ENCODE data around the gene SOX6.

Gene SOX6

GRCh38 chr11:16367252-16367651, 10.9 kb upstream of the SOX6 start:
- no peak overlapping the region for H2AFZ ChIP-seq (ENCODE audit: low read length)
- H3K27ac ChIP-seq (replicated peaks; ENCODE audit: low read length): no peak overlapping the region
- H2BK120ac ChIP-seq (ENCODE audit: low read depth, low read length): no peak overlapping the region
- no peak overlapping the region for H4K8ac ChIP-seq (ENCODE audit: low read depth, low read length)
- no peak overlapping the region for H4K91ac ChIP-seq (ENCODE audit: low read depth, low read length, poor library complexity)
- no peak overlapping the region for H3K14ac ChIP-seq (ENCODE audit: low read length)
- DNase-seq (ENCODE audit: low spot score): no peak
- H3K4ac ChIP-seq (ENCODE audit: low read length): no peak overlapping the region
- H3K27me3 ChIP-seq (ENCODE audit: control insufficient read depth in 3 of 3, insufficient read depth in 3 of 3, low read depth in 1 of 3, low read length in 3 of 3): no peaks in the 10 kb centered on the region
- H2AK5ac ChIP-seq (ENCODE audit: low read depth, low read length): no peak overlapping the region
- H3K23ac ChIP-seq (ENCODE audit: low read depth, low read length, poor library complexity): no peak overlapping the region
- no peak overlapping the region for H3K4me2 ChIP-seq (ENCODE audit: insufficient read depth, low read length, poor library complexity, severe bottlenecking)
- H3K4me3 ChIP-seq (ENCODE audit: low read length in 2 of 2): no peak overlapping the region
- no peaks in the 10 kb centered on the region for H3K79me1 ChIP-seq (ENCODE audit: low read depth, low read length)
- H3K4me1 ChIP-seq (ENCODE audit: control insufficient read depth in 2 of 2, insufficient read depth in 1 of 2, low read depth in 1 of 2, low read length in 2 of 2): no peaks in the 10 kb centered on the region
- H2BK15ac ChIP-seq (ENCODE audit: low read length): no peak overlapping the region
- no peak overlapping the region for H2BK5ac ChIP-seq (ENCODE audit: low read length)
- H2BK12ac ChIP-seq (ENCODE audit: low read length): no peak overlapping the region
- H3K9ac ChIP-seq (ENCODE audit: low read depth, low read length, poor library complexity): no peak overlapping the region
- no CpG with 5 or more reads among the region's 2 CpGs for WGBS, 2 donors (ENCODE audit: extremely low coverage in 2 of 2, insufficient read length in 2 of 2, insufficient replicate concordance in 1 of 2)
- H3K36me3 ChIP-seq (replicated peaks in 1 of 2; ENCODE audit: control insufficient read depth in 2 of 2, insufficient read depth in 2 of 2, low read length in 2 of 2): no peaks in the 10 kb centered on the region
- H3K9me3 ChIP-seq (replicated peaks in 1 of 2; ENCODE audit: control insufficient read depth in 2 of 2, insufficient read depth in 1 of 2, low read depth in 1 of 2, low read length in 2 of 2): peaks cover 0 to 2% of the 10 kb centered on the region in 2 donors
- H3K18ac ChIP-seq (ENCODE audit: low read length): no peak overlapping the region

- Histone ChIP-seq H2BK120ac (ENCODE audit: low read depth, low read length) (no peak overlapping the region), H3K4me1 (ENCODE audit: control insufficient read depth in 2 of 2, insufficient read depth in 1 of 2, low read depth in 1 of 2, low read length in 2 of 2) (no peaks in the 10 kb centered on the region), H3K9ac (ENCODE audit: low read depth, low read length, poor library complexity) (no peak overlapping the region), H3K79me1 (ENCODE audit: low read depth, low read length) (no peaks in the 10 kb centered on the region), H4K91ac (ENCODE audit: low read depth, low read length, poor library complexity) (no peak overlapping the region), H2BK5ac (ENCODE audit: low read length) (no peak overlapping the region), H3K27me3 (ENCODE audit: control insufficient read depth in 3 of 3, insufficient read depth in 3 of 3, low read depth in 1 of 3, low read length in 3 of 3) (no peaks in the 10 kb centered on the region), H2BK15ac (ENCODE audit: low read length) (no peak overlapping the region), H3K4me3 (ENCODE audit: low read length in 2 of 2) (no peak overlapping the region), H2BK12ac (ENCODE audit: low read length) (no peak overlapping the region), H4K8ac (ENCODE audit: low read depth, low read length) (no peak overlapping the region), H3K18ac (ENCODE audit: low read length) (no peak overlapping the region), H3K27ac (replicated peaks; ENCODE audit: low read length) (no peak overlapping the region), H3K36me3 (replicated peaks in 1 of 2; ENCODE audit: control insufficient read depth in 2 of 2, insufficient read depth in 2 of 2, low read length in 2 of 2) (no peaks in the 10 kb centered on the region), H3K4me2 (ENCODE audit: insufficient read depth, low read length, poor library complexity, severe bottlenecking) (no peak overlapping the region), H2AK5ac (ENCODE audit: low read depth, low read length) (no peak overlapping the region), H3K23ac (ENCODE audit: low read depth, low read length, poor library complexity) (no peak overlapping the region), H3K14ac (ENCODE audit: low read length) (no peak overlapping the region), H2AFZ (ENCODE audit: low read length) (peak overlapping the region; percentile 4), H3K4ac (ENCODE audit: low read length) (no peak overlapping the region), H3K9me3 (replicated peaks in 1 of 2; ENCODE audit: control insufficient read depth in 2 of 2, insufficient read depth in 1 of 2, low read depth in 1 of 2, low read length in 2 of 2) (no peaks in the 10 kb centered on the region)
- WGBS, 2 donors (ENCODE audit: extremely low coverage in 2 of 2, insufficient read length in 2 of 2, insufficient replicate concordance in 1 of 2): no CpG with 5 or more reads among the region's 3 CpGs
- DNase-seq (ENCODE audit: low spot score): no peak
Measured at GRCh38 chr11:16365581-16366228, 9.4 kb upstream of the SOX6 start.

GRCh38 chr11:16364254-16364653, 7.9 kb upstream of the SOX6 start:
- Histone ChIP-seq H3K4me2 (ENCODE audit: insufficient read depth, low read length, poor library complexity, severe bottlenecking) (no peak overlapping the region), H3K27me3 (ENCODE audit: control insufficient read depth in 3 of 3, insufficient read depth in 3 of 3, low read depth in 1 of 3, low read length in 3 of 3) (no peaks in the 10 kb centered on the region), H3K4me1 (ENCODE audit: control insufficient read depth in 2 of 2, insufficient read depth in 1 of 2, low read depth in 1 of 2, low read length in 2 of 2) (no peaks in the 10 kb centered on the region), H3K18ac (ENCODE audit: low read length) (no peak overlapping the region), H3K23ac (ENCODE audit: low read depth, low read length, poor library complexity) (no peak overlapping the region), H3K4me3 (ENCODE audit: low read length in 2 of 2) (no peak overlapping the region), H2BK12ac (ENCODE audit: low read length) (no peak overlapping the region), H2BK5ac (ENCODE audit: low read length) (no peak overlapping the region), H3K79me1 (ENCODE audit: low read depth, low read length) (no peaks in the 10 kb centered on the region), H2BK120ac (ENCODE audit: low read depth, low read length) (no peak overlapping the region), H2BK15ac (ENCODE audit: low read length) (no peak overlapping the region), H4K8ac (ENCODE audit: low read depth, low read length) (no peak overlapping the region), H3K4ac (ENCODE audit: low read length) (no peak overlapping the region), H2AK5ac (ENCODE audit: low read depth, low read length) (no peak overlapping the region), H2AFZ (ENCODE audit: low read length) (no peak overlapping the region), H3K36me3 (replicated peaks in 1 of 2; ENCODE audit: control insufficient read depth in 2 of 2, insufficient read depth in 2 of 2, low read length in 2 of 2) (no peaks in the 10 kb centered on the region), H3K14ac (ENCODE audit: low read length) (no peak overlapping the region), H4K91ac (ENCODE audit: low read depth, low read length, poor library complexity) (no peak overlapping the region), H3K27ac (replicated peaks; ENCODE audit: low read length) (no peak overlapping the region), H3K9me3 (replicated peaks in 1 of 2; ENCODE audit: control insufficient read depth in 2 of 2, insufficient read depth in 1 of 2, low read depth in 1 of 2, low read length in 2 of 2) (no peaks in the 10 kb centered on the region), H3K9ac (ENCODE audit: low read depth, low read length, poor library complexity) (no peak overlapping the region)
- no peak for DNase-seq (ENCODE audit: low spot score)

GRCh38 chr11:16363706-16364105, 7.4 kb upstream of the SOX6 start:
- Histone ChIP-seq H2AK5ac (ENCODE audit: low read depth, low read length) (no peak overlapping the region), H3K4me1 (ENCODE audit: control insufficient read depth in 2 of 2, insufficient read depth in 1 of 2, low read depth in 1 of 2, low read length in 2 of 2) (no peaks in the 10 kb centered on the region), H3K18ac (ENCODE audit: low read length) (no peak overlapping the region), H4K91ac (ENCODE audit: low read depth, low read length, poor library complexity) (no peak overlapping the region), H3K9ac (ENCODE audit: low read depth, low read length, poor library complexity) (no peak overlapping the region), H2BK15ac (ENCODE audit: low read length) (no peak overlapping the region), H3K79me1 (ENCODE audit: low read depth, low read length) (no peaks in the 10 kb centered on the region), H2BK120ac (ENCODE audit: low read depth, low read length) (no peak overlapping the region), H2BK5ac (ENCODE audit: low read length) (no peak overlapping the region), H3K27ac (replicated peaks; ENCODE audit: low read length) (no peak overlapping the region), H3K14ac (ENCODE audit: low read length) (no peak overlapping the region), H3K9me3 (replicated peaks in 1 of 2; ENCODE audit: control insufficient read depth in 2 of 2, insufficient read depth in 1 of 2, low read depth in 1 of 2, low read length in 2 of 2) (no peaks in the 10 kb centered on the region), H3K27me3 (ENCODE audit: control insufficient read depth in 3 of 3, insufficient read depth in 3 of 3, low read depth in 1 of 3, low read length in 3 of 3) (peaks cover 0 to 4% (median 0%) of the 10 kb centered on the region in 3 experiments), H4K8ac (ENCODE audit: low read depth, low read length) (no peak overlapping the region), H3K4ac (ENCODE audit: low read length) (no peak overlapping the region), H3K23ac (ENCODE audit: low read depth, low read length, poor library complexity) (no peak overlapping the region), H3K36me3 (replicated peaks in 1 of 2; ENCODE audit: control insufficient read depth in 2 of 2, insufficient read depth in 2 of 2, low read length in 2 of 2) (no peaks in the 10 kb centered on the region), H2BK12ac (ENCODE audit: low read length) (no peak overlapping the region), H2AFZ (ENCODE audit: low read length) (no peak overlapping the region), H3K4me3 (ENCODE audit: low read length in 2 of 2) (no peak overlapping the region), H3K4me2 (ENCODE audit: insufficient read depth, low read length, poor library complexity, severe bottlenecking) (no peak overlapping the region)
- DNase-seq (ENCODE audit: low spot score): no peak
- WGBS, 2 donors (ENCODE audit: extremely low coverage in 2 of 2, insufficient read length in 2 of 2, insufficient replicate concordance in 1 of 2): no CpG with 5 or more reads among the region's 3 CpGs

Data from neuronal stem cell (in vitro differentiated cells).